WI38 (cell line): Measurements from ENCODE around the gene ATP2A3.

Experiments
- H3K4me3 ChIP-seq: 2 replicates; pipeline ENCODE4 v1.5.1; 2011; ENCODE audit warnings: low read depth, mild to moderate bottlenecking, control low read depth, low read length
- CTCF ChIP-seq: IDR thresholded peaks from 2 replicates; pipeline ENCODE4 v1.5.1; 2012; ENCODE audit warnings: low read depth, mild to moderate bottlenecking, control low read depth, low read length

The ATP2A3 gene

GRCh38 chr17:3921006-3921405, 43.2 kb downstream of the ATP2A3 start:
- no peak for TF ChIP-seq CTCF

GRCh38 chr17:3919123-3919624, 45.1 kb downstream of the ATP2A3 start:
- TF ChIP-seq CTCF, result no peak
- no peak overlapping the region for H3K4me3 ChIP-seq

More at GRCh38 chr17:3921006-3921405, 43.2 kb downstream of the ATP2A3 start:
- no peak overlapping the region for H3K4me3 ChIP-seq

GRCh38 chr17:3918372-3919122, 45.7 kb downstream of the ATP2A3 start:
- H3K4me3 ChIP-seq, result no peak overlapping the region

GRCh38 chr17:3917391-3917931, 46.8 kb downstream of the ATP2A3 start:
- no peak for TF ChIP-seq CTCF
- no peak overlapping the region for H3K4me3 ChIP-seq

More at GRCh38 chr17:3918372-3919122, 45.7 kb downstream of the ATP2A3 start:
- no peak for TF ChIP-seq CTCF

- no peak for TF ChIP-seq CTCF
- H3K4me3 ChIP-seq, result no peak overlapping the region
These were observed 47.4 kb downstream of the ATP2A3 start for GRCh38 chr17:3916825-3917224.

GRCh38 chr17:3915995-3916696, 48.1 kb downstream of the ATP2A3 start, which contains the start of gene P2RX1:
TSS of gene P2RX1 (minus strand) at chr17:3916465. CDS start at chr17:3916225, 240 bp downstream.
- H3K4me3 ChIP-seq, result no peak within 1 kb of the TSS
- TF ChIP-seq CTCF, result no peak
